ENCODE data around the gene PTPN23. TPM values are rescaled to one million over a fixed set of nuclear protein-coding genes. Genes with fewer than 3 reads are reported as not detected.

The PTPN23 gene
- total and polyA plus RNA-seq, 10 of the 15 experiments (the other 5 are each of a cell fraction or from before 2014, with no cell fraction given): 0.44 to 28.6 (median 4.4) TPM

DNA sequence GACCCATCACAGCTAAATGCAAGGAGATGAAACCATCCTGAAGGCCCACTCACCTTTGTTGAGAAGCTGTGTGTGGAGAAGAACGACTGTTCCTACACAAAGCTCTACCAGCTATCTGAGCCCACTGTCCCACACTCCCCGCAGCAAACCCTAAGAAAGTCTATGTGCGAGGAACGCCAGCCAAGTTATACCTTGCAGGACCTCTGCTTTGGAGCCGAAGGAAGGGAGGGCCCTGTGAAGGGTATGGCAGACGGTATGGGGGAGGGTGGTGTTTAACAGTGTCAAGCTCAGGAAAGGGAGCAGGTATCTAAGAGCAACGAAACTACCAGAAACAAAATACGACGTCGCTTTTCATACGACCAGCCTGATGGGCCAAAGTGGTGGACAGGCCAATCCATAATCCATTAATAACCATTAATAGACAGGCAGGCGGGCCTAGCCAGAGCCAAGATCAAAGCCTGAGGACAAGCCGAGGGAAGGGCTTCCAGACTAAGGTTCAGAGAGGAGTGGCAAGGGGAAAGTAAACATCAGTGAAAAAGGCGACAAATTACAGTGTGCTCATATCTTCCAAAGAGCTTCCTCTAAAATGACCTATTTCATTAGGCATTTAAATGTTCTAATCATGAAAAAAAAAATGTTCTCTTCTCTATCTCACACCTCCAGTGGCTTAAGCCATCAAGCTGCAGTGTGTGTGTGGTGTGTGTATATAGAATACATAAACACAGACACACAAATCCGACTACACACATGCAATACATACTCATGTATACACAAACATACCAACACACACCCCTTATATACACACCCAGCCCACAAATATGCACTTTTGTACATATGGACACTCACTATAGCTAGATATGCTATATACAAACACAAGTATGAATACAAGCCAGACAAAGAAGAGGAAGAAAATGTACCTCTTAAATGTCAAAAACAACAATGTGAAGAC lies 43.9 kb downstream of the PTPN23 start (continued):
- TF ChIP-seq, protein P1, sequence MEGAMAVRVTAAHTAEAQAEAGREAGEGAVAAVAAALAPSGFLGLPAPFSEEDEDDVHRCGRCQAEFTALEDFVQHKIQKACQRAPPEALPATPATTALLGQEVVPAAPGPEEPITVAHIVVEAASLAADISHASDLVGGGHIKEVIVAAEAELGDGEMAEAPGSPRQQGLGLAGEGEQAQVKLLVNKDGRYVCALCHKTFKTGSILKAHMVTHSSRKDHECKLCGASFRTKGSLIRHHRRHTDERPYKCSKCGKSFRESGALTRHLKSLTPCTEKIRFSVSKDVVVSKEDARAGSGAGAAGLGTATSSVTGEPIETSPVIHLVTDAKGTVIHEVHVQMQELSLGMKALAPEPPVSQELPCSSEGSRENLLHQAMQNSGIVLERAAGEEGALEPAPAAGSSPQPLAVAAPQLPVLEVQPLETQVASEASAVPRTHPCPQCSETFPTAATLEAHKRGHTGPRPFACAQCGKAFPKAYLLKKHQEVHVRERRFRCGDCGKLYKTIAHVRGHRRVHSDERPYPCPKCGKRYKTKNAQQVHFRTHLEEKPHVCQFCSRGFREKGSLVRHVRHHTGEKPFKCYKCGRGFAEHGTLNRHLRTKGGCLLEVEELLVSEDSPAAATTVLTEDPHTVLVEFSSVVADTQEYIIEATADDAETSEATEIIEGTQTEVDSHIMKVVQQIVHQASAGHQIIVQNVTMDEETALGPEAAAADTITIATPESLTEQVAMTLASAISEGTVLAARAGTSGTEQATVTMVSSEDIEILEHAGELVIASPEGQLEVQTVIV (IDR thresholded peaks at IDR 0.05; ENCODE audit: borderline replicate concordance, partially characterized antibody): no peak

DNA sequence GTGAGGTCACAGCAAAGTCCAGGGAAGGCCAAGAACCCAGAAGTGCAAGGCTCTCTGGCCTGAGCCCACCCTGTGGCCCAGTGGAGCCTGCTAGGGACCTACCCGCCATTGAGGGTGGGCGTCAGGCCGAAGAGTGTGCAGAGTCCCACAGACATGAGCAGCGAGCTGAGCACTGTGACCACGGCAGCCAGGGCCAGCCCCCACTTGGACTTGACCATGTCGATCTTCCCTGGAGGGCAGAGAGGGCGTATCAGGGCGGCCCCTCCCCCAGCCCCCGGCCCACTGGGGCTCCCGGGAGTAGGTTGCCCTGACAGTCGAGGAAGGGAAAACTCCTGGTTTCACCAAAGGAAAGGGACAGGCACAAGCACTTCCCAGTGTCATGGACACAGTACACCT lies 44.6 kb downstream of the PTPN23 start:
- POLR2A ChIA-PET: interaction anchor here (0.6 kb wide), 1 partner anchor 1157 kb away, joined by 5 read pairs; no protein-coding TSS in a partner anchor
- in situ Hi-C loops (cut with MboI) (no loop called here), intact Hi-C loops (cut with micrococcal nuclease; ENCODE audit: unreplicated experiment) (no loop called here)
- Histone ChIP-seq H3K27me3 (replicated peaks in 1 of 2; ENCODE audit: control insufficient read depth in 2 of 2, insufficient read depth in 2 of 2, low read length in 1 of 2) (no peaks in the 10 kb centered on the region), H3K4me3 (no peak overlapping the region), H3K4me2 (ENCODE audit: control insufficient read depth, insufficient read depth) (no peak overlapping the region), H2AFZ (ENCODE audit: control insufficient read depth, low read depth, low read length) (no peak overlapping the region), H3K79me2 (ENCODE audit: control insufficient read depth, insufficient read depth, low read length) (no peaks in the 10 kb centered on the region; the same call in 1 of the 2 replicates), H3K27ac (ENCODE audit: control insufficient read depth, insufficient read depth) (no peak overlapping the region), H3K36me3 (ENCODE audit: control insufficient read depth in 2 of 2, insufficient read depth in 2 of 2, low read length in 1 of 2) (peaks cover 21 to 26% of the 10 kb centered on the region in 2 experiments; a peak in 3 of 4 replicates), H3K9ac (ENCODE audit: control insufficient read depth, insufficient read depth, low read length) (no peak overlapping the region), H3K9me3 (replicated peaks; ENCODE audit: control insufficient read depth, insufficient read depth, low read length) (no peaks in the 10 kb centered on the region), H4K20me1 (ENCODE audit: control insufficient read depth, insufficient read depth) (no peaks in the 10 kb centered on the region), H3K4me1 (ENCODE audit: control insufficient read depth, insufficient read depth, low read length) (peaks cover 3% of the 10 kb centered on the region; the same call in 1 of the 2 replicates)
- BruUV-seq (replicated peaks): no TSS peak
- DNase-seq (ENCODE audit: low read depth, low spot score) (no peak), ATAC-seq (no peak), FAIRE-seq (no peak)
- CTCF ChIA-PET: interaction anchor here (5.0 kb wide), 1 partner anchor 90 kb away, joined by 53 read pairs; the partner anchor contains the start of gene ELP6
- SMC1A ChIA-PET (ENCODE audit: uncharacterized antibody, unreplicated experiment): interaction anchor here (1.6 kb wide), 1 partner anchor 84 kb away, joined by 3 read pairs; no protein-coding TSS in a partner anchor
- 0 out of 2 replicates have a peak, but pooled peaks have one; percentile 36 for TF ChIP-seq POLR2A (IDR thresholded peaks at IDR 0.05; ENCODE audit: low read depth, low read length)
- TF ChIP-seq YBX1 (IDR thresholded peaks at IDR 0.05): no peak
- WGBS (ENCODE audit: insufficient coverage, insufficient replicate concordance, low lambda C conversion rate, missing lambda C conversion rate): 94% methylated on average over 11 of the region's 11 CpGs
- RAD21 ChIA-PET (ENCODE audit: unreplicated experiment): no interaction called here
